H9 (cell line): ENCODE results near the gene OSBP2. TPM values are rescaled to one million over a fixed set of nuclear protein-coding genes. Genes with fewer than 3 reads are reported as not detected.

ENCODE experiments used
- DNase-seq: peaks from one replicate; pipeline ENCODE4 v3.0.0-alpha.2; 2017
- H2AFZ ChIP-seq: one replicate; pipeline ENCODE4 v1.6.1; 2013; ENCODE audit warnings: mild to moderate bottlenecking, low read length, control low read depth, moderate library complexity
- H2AK5ac ChIP-seq: 2 replicates; pipeline ENCODE4 v1.6.1; 2013; ENCODE audit warnings: low read length, control low read depth, mixed read lengths; ENCODE audit not compliant: insufficient read length
- H2BK120ac ChIP-seq: one replicate; pipeline ENCODE4 v1.6.1; 2013; ENCODE audit warnings: low read depth, mild to moderate bottlenecking, low read length, control low read depth, inconsistent platforms; ENCODE audit not compliant: poor library complexity, severe bottlenecking
- H2BK12ac ChIP-seq: 2 replicates; pipeline ENCODE4 v1.6.1; 2013; ENCODE audit warnings: low read length, control low read depth, mixed read lengths, low read depth; ENCODE audit not compliant: insufficient read length
- H2BK15ac ChIP-seq: 2 replicates; pipeline ENCODE4 v1.6.1; 2013; ENCODE audit warnings: low read depth, low read length, control low read depth
- H2BK20ac ChIP-seq: one replicate; pipeline ENCODE4 v1.6.1; 2013; ENCODE audit warnings: low read depth, mild to moderate bottlenecking, low read length, control low read depth, inconsistent platforms; ENCODE audit not compliant: poor library complexity, severe bottlenecking
- H2BK5ac ChIP-seq: 2 replicates; pipeline ENCODE4 v1.6.1; 2013; ENCODE audit warnings: low read length, control low read depth, mixed read lengths; ENCODE audit not compliant: insufficient read length
- H3K14ac ChIP-seq: 2 replicates; pipeline ENCODE4 v1.6.1; 2013; ENCODE audit warnings: low read length, control low read depth; ENCODE audit not compliant: insufficient read depth
- H3K18ac ChIP-seq: 2 replicates; pipeline ENCODE4 v1.6.1; 2013; ENCODE audit warnings: low read depth, mild to moderate bottlenecking, mixed read lengths, low read length, control low read depth; ENCODE audit not compliant: insufficient read length
- H3K23ac ChIP-seq: 2 replicates; pipeline ENCODE4 v1.6.1; 2013; ENCODE audit warnings: low read length, control low read depth, mixed read lengths, low read depth; ENCODE audit not compliant: insufficient read length
- H3K23me2 ChIP-seq: 2 replicates; pipeline ENCODE4 v1.6.1; 2013; ENCODE audit warnings: low read depth, mild to moderate bottlenecking, mixed read lengths, low read length, control low read depth; ENCODE audit not compliant: insufficient read length, poor library complexity, severe bottlenecking
- H3K27ac ChIP-seq: 2 replicates; pipeline ENCODE4 v1.5.1; 2013; ENCODE audit warnings: low read length, control low read depth, mixed read lengths, low read depth; ENCODE audit not compliant: insufficient read length
- H3K27me3 ChIP-seq: 2 replicates; pipeline ENCODE4 v1.6.1; 2013; ENCODE audit warnings: low read length, control low read depth, inconsistent platforms; ENCODE audit not compliant: insufficient read depth
- H3K4ac ChIP-seq: 2 replicates; pipeline ENCODE4 v1.6.1; 2013; ENCODE audit warnings: low read depth, mild to moderate bottlenecking, control low read depth, inconsistent platforms, low read length, moderate library complexity
- H3K4me1 ChIP-seq: 2 replicates; pipeline ENCODE4 v1.6.1; 2013; ENCODE audit warnings: low read length, control low read depth, inconsistent platforms; ENCODE audit not compliant: insufficient read depth
- H3K4me2 ChIP-seq: 2 replicates; pipeline ENCODE4 v1.6.1; 2013; ENCODE audit warnings: low read length, control low read depth, mixed read lengths; ENCODE audit not compliant: insufficient read length, insufficient read depth
- H3K56ac ChIP-seq: 2 replicates; pipeline ENCODE4 v1.6.1; 2013; ENCODE audit warnings: low read depth, mild to moderate bottlenecking, mixed read lengths, low read length, control low read depth; ENCODE audit not compliant: insufficient read length
- H3K79me1 ChIP-seq: 2 replicates; pipeline ENCODE4 v1.6.1; 2013; ENCODE audit warnings: low read depth, mild to moderate bottlenecking, moderate library complexity, low read length, control low read depth, inconsistent platforms; ENCODE audit not compliant: insufficient read depth, poor library complexity, severe bottlenecking
- H3K79me2 ChIP-seq: 2 replicates; pipeline ENCODE4 v1.6.1; 2013; ENCODE audit warnings: low read length, control low read depth, inconsistent platforms; ENCODE audit not compliant: insufficient read depth
- H3K9ac ChIP-seq: 2 replicates; pipeline ENCODE4 v1.6.1; 2013; ENCODE audit warnings: low read length, control low read depth, mixed read lengths; ENCODE audit not compliant: insufficient read length; ENCODE audit errors: extremely low read depth
- H3K9me3 ChIP-seq: one replicate; pipeline ENCODE4 v1.6.1; 2013; ENCODE audit warnings: low read depth, low read length, inconsistent platforms; ENCODE audit not compliant: control insufficient read depth
- H3T11ph ChIP-seq: one replicate; pipeline ENCODE4 v1.6.1; 2013; ENCODE audit warnings: mild to moderate bottlenecking, low read length, control low read depth, inconsistent platforms
- H4K20me1 ChIP-seq: one replicate; pipeline ENCODE4 v1.6.1; 2013; ENCODE audit not compliant: control insufficient read depth, insufficient read length, insufficient read depth
- H4K5ac ChIP-seq: 2 replicates; pipeline ENCODE4 v1.6.1; 2013; ENCODE audit warnings: low read depth, mild to moderate bottlenecking, mixed read lengths, low read length, control low read depth; ENCODE audit not compliant: insufficient read length
- H4K8ac ChIP-seq: replicated peaks from 2 replicates; pipeline ENCODE4 v1.6.1; 2013; ENCODE audit warnings: low read length, control low read depth, mixed read lengths, low read depth; ENCODE audit not compliant: insufficient read length
- H4K91ac ChIP-seq: 2 replicates; pipeline ENCODE4 v1.6.1; 2013; ENCODE audit warnings: low read depth, mild to moderate bottlenecking, moderate library complexity, mixed read lengths, low read length, control low read depth; ENCODE audit not compliant: insufficient read length
- H3K27ac Mint-ChIP-seq, 3 experiments: 2 replicates in 2 of 3; 3 replicates in 1 of 3; pipeline ENCODE4 v1.8.0; 2020 to 2021; ENCODE audit warnings: mixed read lengths in 3 of 3, mild to moderate bottlenecking in 1 of 3, moderate library complexity in 1 of 3
- H3K27me3 Mint-ChIP-seq: 2 replicates; pipeline ENCODE4 v1.8.0; 2021; ENCODE audit warnings: low read depth, mild to moderate bottlenecking, moderate library complexity, mixed read lengths
- H3K36me3 Mint-ChIP-seq, 3 experiments: 2 replicates in 2 of 3; 3 replicates in 1 of 3; pipeline ENCODE4 v1.8.0; 2020 to 2021; ENCODE audit warnings: low read depth in 3 of 3, mixed read lengths in 3 of 3; ENCODE audit not compliant: insufficient read depth in 1 of 3
- H3K4me1 Mint-ChIP-seq, 2 experiments: 2 replicates each; pipeline ENCODE4 v1.8.0; 2020; ENCODE audit warnings: mixed read lengths in 2 of 2
- H3K4me3 Mint-ChIP-seq, 2 experiments: 2 replicates in 1 of 2; 3 replicates in 1 of 2; pipeline ENCODE4 v1.8.0; 2020 to 2021; ENCODE audit warnings: mild to moderate bottlenecking in 2 of 2, mixed read lengths in 2 of 2, moderate library complexity in 1 of 2
- H3K9me3 Mint-ChIP-seq, 2 experiments: 2 replicates in 1 of 2; 3 replicates in 1 of 2; pipeline ENCODE4 v1.8.0; 2020; ENCODE audit warnings: mild to moderate bottlenecking in 2 of 2, mixed read lengths in 2 of 2, moderate library complexity in 1 of 2
- CTCF ChIP-seq: fragments of 200-600 bp; sonication (generic); conservative IDR thresholded peaks from 3 replicates; pipeline ENCODE4 v1.8.0; 2021; ENCODE audit warnings: antibody characterized with exemption, mild to moderate bottlenecking
- WGBS: extraction: QIAGEN DNeasy Blood & Tissue Kit; methylation state at CpG from one replicate; pipeline ENCODE4 v1.1.7; 2013; ENCODE audit warnings: missing lambda C conversion rate, low lambda C conversion rate, mixed read lengths; ENCODE audit not compliant: insufficient read length; ENCODE audit errors: extremely low coverage; 5-methylcytosine and 5-hydroxymethylcytosine counted together
- total RNA-seq: library from RNA; stranded (reverse); gene quantifications from 2 replicates; pipeline ENCODE4 v1.2.1, GENCODE V29; 2021

The OSBP2 gene
- total RNA-seq, 1 experiment from 2014 or later: 3.4 TPM

GRCh38 chr22:30882184-30882717 is 187.6 kb downstream of the OSBP2 start:
- peaks cover 26 to 36% of the 10 kb centered on the region in 2 experiments for H3K4me1 Mint-ChIP-seq

More at GRCh38 chr22:30882184-30882717, 187.6 kb downstream of the OSBP2 start:
- no peak overlapping the region for H2BK20ac ChIP-seq
- no peak overlapping the region for H3K18ac ChIP-seq
- no peaks in the 10 kb centered on the region for H3K27me3 ChIP-seq
- no peak overlapping the region for H3K4ac ChIP-seq
- WGBS: no CpG with 5 or more reads among the region's 6 CpGs
- no peak overlapping the region for H3K27ac ChIP-seq
- no peak overlapping the region for H4K8ac ChIP-seq
- H3T11ph ChIP-seq: no peak overlapping the region
- no peak overlapping the region for H4K5ac ChIP-seq
- H3K9ac ChIP-seq: no peak overlapping the region
- no peak overlapping the region for H3K14ac ChIP-seq
- no peaks in the 10 kb centered on the region for H3K9me3 ChIP-seq
- H2BK5ac ChIP-seq: no peak overlapping the region
- H3K4me2 ChIP-seq: no peak overlapping the region
- no peak for TF ChIP-seq CTCF
- no peaks in the 10 kb centered on the region for H4K20me1 ChIP-seq
- H3K4me3 Mint-ChIP-seq: no peak overlapping the region
- no peak overlapping the region for H2BK120ac ChIP-seq
- no peaks in the 10 kb centered on the region for H3K4me1 ChIP-seq
- no peak overlapping the region; a peak in 1 of 7 replicates for H3K27ac Mint-ChIP-seq
- H3K23ac ChIP-seq: no peak overlapping the region
- H2BK15ac ChIP-seq: no peak overlapping the region
- H3K79me2 ChIP-seq: no peaks in the 10 kb centered on the region
- H3K36me3 Mint-ChIP-seq: no peaks in the 10 kb centered on the region; a peak in 1 of 7 replicates
- no peaks in the 10 kb centered on the region for H3K79me1 ChIP-seq
- no peak overlapping the region for H2AK5ac ChIP-seq
- H3K27me3 Mint-ChIP-seq: no peaks in the 10 kb centered on the region; the same call in 1 of the 2 replicates
- no peaks in the 10 kb centered on the region for H3K23me2 ChIP-seq
- no peak overlapping the region for H4K91ac ChIP-seq
- H3K56ac ChIP-seq: no peak overlapping the region
- no peak for DNase-seq
- no peak overlapping the region for H2BK12ac ChIP-seq
- no peak overlapping the region for H2AFZ ChIP-seq
- no peaks in the 10 kb centered on the region for H3K9me3 Mint-ChIP-seq
